ENCODE measurements around the gene ACAA1.

Gene ACAA1

GRCh38 chr3:38110314-38111050 is 26.4 kb downstream of the ACAA1 start:
- H3K4me3 ChIP-seq (ENCODE audit: low read depth, low read length) = no peak overlapping the region
- H3K36me3 ChIP-seq (ENCODE audit: control insufficient read depth, insufficient read depth, low read length) = no peaks in the 10 kb centered on the region
- H3K27me3 ChIP-seq (ENCODE audit: control insufficient read depth, insufficient read depth, low read length) = no peaks in the 10 kb centered on the region
- H3K4me1 ChIP-seq (ENCODE audit: control insufficient read depth, insufficient read depth, low read length) = no peaks in the 10 kb centered on the region
- no peak overlapping the region for H3K9ac ChIP-seq (ENCODE audit: low read length)
- H3K27ac ChIP-seq (ENCODE audit: low read depth, low read length) = no peak overlapping the region
- H3K9me3 ChIP-seq (ENCODE audit: control insufficient read depth, insufficient read depth, low read depth, low read length) = peaks cover 2% of the 10 kb centered on the region; the same call in 1 of the 2 replicates

- H3K27ac ChIP-seq (ENCODE audit: low read depth, low read length) = no peak overlapping the region
- H3K9ac ChIP-seq (ENCODE audit: low read length) = no peak overlapping the region
- H3K9me3 ChIP-seq (ENCODE audit: control insufficient read depth, insufficient read depth, low read depth, low read length) = peaks cover 3% of the 10 kb centered on the region; the same call in 1 of the 2 replicates
- H3K27me3 ChIP-seq (ENCODE audit: control insufficient read depth, insufficient read depth, low read length) = no peaks in the 10 kb centered on the region
- no peaks in the 10 kb centered on the region for H3K4me1 ChIP-seq (ENCODE audit: control insufficient read depth, insufficient read depth, low read length)
- H3K4me3 ChIP-seq (ENCODE audit: low read depth, low read length) = no peak overlapping the region
- no peaks in the 10 kb centered on the region for H3K36me3 ChIP-seq (ENCODE audit: control insufficient read depth, insufficient read depth, low read length)
These were observed 27.2 kb downstream of the ACAA1 start for GRCh38 chr3:38109580-38110313.

DNA sequence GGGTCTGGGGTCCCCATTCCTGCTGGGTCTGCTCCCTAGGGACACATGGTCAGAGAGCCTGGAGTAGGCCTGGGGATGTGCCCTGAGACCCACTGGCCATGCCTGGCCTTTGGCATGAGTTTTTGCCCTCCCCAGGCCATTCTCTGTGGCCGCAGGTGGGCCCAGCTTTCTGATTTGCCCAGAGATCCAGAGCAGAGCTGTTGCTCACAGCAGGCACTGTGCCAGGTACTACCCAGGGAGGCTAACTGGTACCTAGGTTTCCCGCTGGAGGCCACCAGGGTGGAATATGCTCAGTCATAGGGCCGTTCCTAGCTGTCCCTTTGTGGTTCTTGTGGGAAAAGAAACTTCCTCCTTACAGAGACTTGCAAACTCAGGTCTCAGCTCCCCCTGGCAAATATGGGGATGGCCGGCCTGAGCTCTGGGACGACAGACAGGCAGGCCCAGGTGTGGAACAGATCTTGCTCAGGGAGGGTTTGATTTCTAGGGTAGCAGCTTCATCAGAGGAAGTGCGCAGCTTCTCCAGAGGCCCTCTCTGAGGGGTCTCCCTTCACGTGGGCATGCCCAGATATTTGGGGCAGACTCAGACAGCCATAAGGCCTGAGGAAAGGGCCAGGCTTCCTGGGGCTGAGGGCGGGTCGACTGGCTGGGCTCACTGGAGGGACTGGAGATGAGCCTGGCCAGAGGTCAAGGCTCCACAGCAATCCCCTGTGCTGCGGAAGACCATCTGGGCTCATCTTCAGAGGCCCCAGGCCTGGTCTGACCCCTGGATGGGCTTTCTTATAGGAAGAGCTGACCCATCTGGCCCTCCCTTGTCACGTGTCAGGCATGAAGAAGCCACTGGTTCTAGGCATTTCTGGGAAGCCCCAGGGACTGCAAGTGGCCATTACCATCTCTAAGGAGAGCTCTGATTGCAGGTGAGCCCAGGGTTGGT is 28.0 kb downstream of the ACAA1 start:
- Histone ChIP-seq H3K4me3 (ENCODE audit: low read depth, low read length) (no peak overlapping the region), H3K27me3 (ENCODE audit: control insufficient read depth, insufficient read depth, low read length) (no peaks in the 10 kb centered on the region), H3K9ac (ENCODE audit: low read length) (no peak overlapping the region), H3K9me3 (ENCODE audit: control insufficient read depth, insufficient read depth, low read depth, low read length) (peaks cover 3% of the 10 kb centered on the region; the same call in 1 of the 2 replicates), H3K36me3 (ENCODE audit: control insufficient read depth, insufficient read depth, low read length) (no peaks in the 10 kb centered on the region), H3K27ac (ENCODE audit: low read depth, low read length) (no peak overlapping the region), H3K4me1 (ENCODE audit: control insufficient read depth, insufficient read depth, low read length) (no peaks in the 10 kb centered on the region)

DNA sequence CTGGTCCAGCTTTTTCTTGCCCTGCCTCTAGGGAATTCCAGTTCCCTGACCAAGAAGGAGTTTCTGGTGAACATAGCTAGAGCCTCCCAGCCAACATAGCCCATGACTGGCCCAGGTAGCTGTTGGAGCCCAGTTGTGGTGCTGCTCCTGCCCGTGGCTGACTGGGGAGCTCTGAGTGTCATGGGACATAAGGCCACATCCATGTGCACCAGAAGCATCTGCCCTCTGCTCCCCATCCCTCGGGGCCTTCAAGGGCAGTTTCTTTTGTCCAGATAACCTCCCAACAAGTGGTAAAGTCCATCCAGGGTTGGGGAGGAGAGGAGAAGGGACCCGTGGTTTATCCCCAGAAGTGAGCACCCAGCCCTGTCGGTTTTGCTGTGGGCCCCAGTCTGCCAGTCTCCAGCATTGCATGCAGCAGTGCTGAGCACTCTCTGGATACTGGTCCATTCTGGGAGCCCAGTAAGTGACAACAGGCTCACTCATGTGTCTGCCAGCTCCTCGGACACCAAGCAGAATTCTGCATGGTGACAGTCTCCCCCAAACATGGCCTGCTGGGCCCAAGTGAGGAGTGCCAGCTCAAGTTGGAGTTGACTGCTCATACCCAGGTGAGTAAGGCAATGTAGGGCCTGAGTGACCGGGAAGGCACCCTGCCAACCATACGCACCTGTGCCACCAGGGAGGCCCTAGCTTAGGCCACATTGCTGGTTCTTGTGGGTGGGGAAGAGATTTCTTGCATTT is 28.8 kb downstream of the ACAA1 start:
- Histone ChIP-seq H3K36me3 (ENCODE audit: control insufficient read depth, insufficient read depth, low read length) (no peaks in the 10 kb centered on the region), H3K4me1 (ENCODE audit: control insufficient read depth, insufficient read depth, low read length) (no peaks in the 10 kb centered on the region), H3K4me3 (ENCODE audit: low read depth, low read length) (no peak overlapping the region), H3K27ac (ENCODE audit: low read depth, low read length) (no peak overlapping the region), H3K9me3 (ENCODE audit: control insufficient read depth, insufficient read depth, low read depth, low read length) (peaks cover 3% of the 10 kb centered on the region; the same call in 1 of the 2 replicates), H3K9ac (ENCODE audit: low read length) (no peak overlapping the region), H3K27me3 (ENCODE audit: control insufficient read depth, insufficient read depth, low read length) (no peaks in the 10 kb centered on the region)

DNA sequence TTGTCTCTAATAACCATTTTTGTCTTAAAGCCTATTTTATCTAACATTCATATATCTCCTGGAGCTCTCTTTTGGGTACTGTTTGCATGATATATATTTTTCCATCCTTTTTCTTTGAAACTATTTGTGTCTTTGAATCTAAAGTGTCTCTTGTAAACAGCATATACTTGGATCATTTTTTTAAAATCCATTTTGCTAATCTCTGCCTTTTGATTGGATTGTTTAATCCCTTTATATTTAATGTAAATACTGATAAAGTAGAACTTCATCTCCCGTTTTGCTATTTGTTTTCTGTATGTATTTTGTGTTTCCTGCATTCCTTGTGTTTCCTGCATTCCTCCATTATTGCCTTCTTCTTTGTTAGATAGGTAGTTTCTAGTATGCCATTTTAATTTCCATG is 31.4 kb downstream of the ACAA1 start:
- H3K4me1 ChIP-seq (ENCODE audit: control insufficient read depth, insufficient read depth, low read length) = peaks cover 15% of the 10 kb centered on the region
- peaks cover 3% of the 10 kb centered on the region; the same call in 1 of the 2 replicates for H3K9me3 ChIP-seq (ENCODE audit: control insufficient read depth, insufficient read depth, low read depth, low read length)
- H3K27ac ChIP-seq (ENCODE audit: low read depth, low read length) = no peak overlapping the region
- H3K36me3 ChIP-seq (ENCODE audit: control insufficient read depth, insufficient read depth, low read length) = no peaks in the 10 kb centered on the region
- H3K9ac ChIP-seq (ENCODE audit: low read length) = no peak overlapping the region
- H3K4me3 ChIP-seq (ENCODE audit: low read depth, low read length) = no peak overlapping the region
- no peaks in the 10 kb centered on the region for H3K27me3 ChIP-seq (ENCODE audit: control insufficient read depth, insufficient read depth, low read length)

DNA sequence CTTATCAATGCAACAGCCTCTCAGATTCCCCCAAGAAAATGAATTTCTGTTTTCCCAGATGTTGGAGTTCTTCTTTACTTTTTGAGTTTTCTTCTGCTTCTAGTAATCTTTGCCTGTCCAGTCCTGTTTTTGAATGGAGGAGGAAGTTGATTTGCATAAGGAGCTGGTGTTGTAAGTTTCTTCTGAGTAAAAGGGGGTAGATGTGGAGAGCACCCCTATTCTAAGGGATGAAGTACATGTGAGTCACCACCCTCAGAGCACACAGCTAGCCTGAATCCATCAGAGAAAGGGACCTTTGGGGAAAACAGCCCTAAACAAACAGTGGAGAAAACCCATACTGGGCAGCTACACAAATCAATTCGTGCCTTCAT is 34.5 kb downstream of the ACAA1 start:
- Histone ChIP-seq H3K9ac (ENCODE audit: low read length) (no peak overlapping the region), H3K36me3 (ENCODE audit: control insufficient read depth, insufficient read depth, low read length) (no peaks in the 10 kb centered on the region), H3K4me3 (ENCODE audit: low read depth, low read length) (no peak overlapping the region), H3K4me1 (ENCODE audit: control insufficient read depth, insufficient read depth, low read length) (peaks cover 38% of the 10 kb centered on the region), H3K27me3 (ENCODE audit: control insufficient read depth, insufficient read depth, low read length) (no peaks in the 10 kb centered on the region), H3K9me3 (ENCODE audit: control insufficient read depth, insufficient read depth, low read depth, low read length) (peaks cover 3% of the 10 kb centered on the region; the same call in 1 of the 2 replicates), H3K27ac (ENCODE audit: low read depth, low read length) (no peak overlapping the region)

DNA sequence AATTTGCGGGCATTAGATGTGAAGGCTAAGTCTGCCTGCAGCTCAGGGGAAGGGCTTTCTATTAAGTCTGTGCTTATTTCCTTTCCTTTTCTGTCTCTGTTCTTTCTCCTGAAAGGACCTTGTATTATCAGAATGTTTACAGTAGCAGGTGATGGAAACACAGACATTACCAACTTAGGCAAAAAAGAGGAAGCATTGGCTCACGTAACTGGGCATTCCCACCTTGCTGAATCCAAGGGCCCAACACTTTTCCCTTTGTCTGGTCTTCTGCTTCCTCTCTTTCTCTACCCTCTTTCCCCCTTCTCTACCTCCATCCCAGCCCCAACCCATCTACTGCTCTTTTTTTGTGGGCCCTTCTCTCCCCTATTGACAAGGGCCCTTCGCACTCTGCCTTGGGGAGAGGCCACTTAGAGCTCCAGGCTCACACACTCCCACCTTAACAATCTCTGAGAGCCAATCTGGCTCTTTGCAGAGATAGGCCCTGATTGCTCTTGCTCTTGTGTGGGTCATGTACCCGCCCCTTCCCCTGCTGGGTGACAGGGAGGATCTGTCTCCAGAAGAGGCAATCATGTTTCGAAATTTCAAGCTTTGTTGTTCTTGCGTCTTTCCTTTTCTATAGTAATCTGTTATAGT is 35.0 kb downstream of the ACAA1 start:
- H3K9ac ChIP-seq (ENCODE audit: low read length) = no peak overlapping the region
- H3K27ac ChIP-seq (ENCODE audit: low read depth, low read length) = no peak overlapping the region
- no peak overlapping the region for H3K4me3 ChIP-seq (ENCODE audit: low read depth, low read length)
- H3K36me3 ChIP-seq (ENCODE audit: control insufficient read depth, insufficient read depth, low read length) = no peaks in the 10 kb centered on the region
- peaks cover 38% of the 10 kb centered on the region for H3K4me1 ChIP-seq (ENCODE audit: control insufficient read depth, insufficient read depth, low read length)
- H3K9me3 ChIP-seq (ENCODE audit: control insufficient read depth, insufficient read depth, low read depth, low read length) = peaks cover 3% of the 10 kb centered on the region; the same call in 1 of the 2 replicates
- H3K27me3 ChIP-seq (ENCODE audit: control insufficient read depth, insufficient read depth, low read length) = no peaks in the 10 kb centered on the region

- no peaks in the 10 kb centered on the region for H3K27me3 ChIP-seq (ENCODE audit: control insufficient read depth, insufficient read depth, low read length)
- no peak overlapping the region for H3K4me3 ChIP-seq (ENCODE audit: low read depth, low read length)
- no peaks in the 10 kb centered on the region for H3K36me3 ChIP-seq (ENCODE audit: control insufficient read depth, insufficient read depth, low read length)
These were observed 36.4 kb downstream of the ACAA1 start for GRCh38 chr3:38100498-38100897.

DNA sequence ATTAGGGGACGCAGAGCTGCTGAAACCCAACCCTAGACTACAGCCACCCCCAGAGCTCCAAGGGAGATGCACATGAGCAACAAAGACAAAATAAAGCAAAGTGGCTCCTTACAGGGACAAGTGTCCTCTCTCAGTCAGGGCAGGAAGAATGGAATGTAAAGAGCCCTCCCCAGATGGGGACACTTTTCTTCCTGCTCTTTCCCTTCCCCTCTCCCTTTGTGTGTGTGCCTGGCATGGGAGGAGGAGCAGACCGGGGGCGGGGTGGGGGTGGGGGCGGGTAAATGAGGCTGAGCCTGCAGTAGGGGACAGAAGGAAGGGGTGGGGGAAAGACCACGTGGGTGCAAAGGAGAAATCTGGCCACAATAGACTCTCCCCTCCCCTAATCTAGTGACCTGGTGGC is 37.4 kb downstream of the ACAA1 start:
- no peaks in the 10 kb centered on the region for H3K36me3 ChIP-seq (ENCODE audit: control insufficient read depth, insufficient read depth, low read length)
- no peaks in the 10 kb centered on the region for H3K9me3 ChIP-seq (ENCODE audit: control insufficient read depth, insufficient read depth, low read depth, low read length)
- no peak overlapping the region for H3K9ac ChIP-seq (ENCODE audit: low read length)
- 0 out of 2 replicates have a peak overlapping the region, but pooled peaks have one; percentile 22 for H3K4me3 ChIP-seq (ENCODE audit: low read depth, low read length)
- H3K27ac ChIP-seq (ENCODE audit: low read depth, low read length) = no peak overlapping the region
- H3K27me3 ChIP-seq (ENCODE audit: control insufficient read depth, insufficient read depth, low read length) = no peaks in the 10 kb centered on the region
- H3K4me1 ChIP-seq (ENCODE audit: control insufficient read depth, insufficient read depth, low read length) = peaks cover 38% of the 10 kb centered on the region

More at GRCh38 chr3:38100498-38100897, 36.4 kb downstream of the ACAA1 start:
- peaks cover 38% of the 10 kb centered on the region for H3K4me1 ChIP-seq (ENCODE audit: control insufficient read depth, insufficient read depth, low read length)
- no peak overlapping the region for H3K9ac ChIP-seq (ENCODE audit: low read length)
- H3K27ac ChIP-seq (ENCODE audit: low read depth, low read length) = no peak overlapping the region
- 0 out of 2 replicates have a peak, but pooled peaks cover 2% of the 10 kb centered on the region for H3K9me3 ChIP-seq (ENCODE audit: control insufficient read depth, insufficient read depth, low read depth, low read length)

DNA sequence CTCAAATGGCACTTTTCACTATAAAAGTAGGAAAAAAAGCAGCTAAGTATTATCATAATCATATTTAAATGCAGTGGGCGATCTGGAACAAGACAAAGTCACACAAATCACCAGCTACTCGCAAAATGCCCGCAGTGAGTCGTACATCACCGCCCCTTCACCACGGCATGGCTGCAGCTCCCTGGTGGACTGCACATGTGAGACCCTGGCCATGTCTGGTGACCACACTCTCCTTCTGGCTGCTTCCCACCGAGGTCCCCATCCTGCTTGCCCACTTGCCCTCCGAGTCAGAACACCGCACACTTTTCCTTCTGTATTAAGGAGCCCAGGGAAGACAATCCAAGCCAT is 38.6 kb downstream of the ACAA1 start:
- Histone ChIP-seq H3K27ac (ENCODE audit: low read depth, low read length) (no peak overlapping the region), H3K9ac (ENCODE audit: low read length) (no peak overlapping the region), H3K4me1 (ENCODE audit: control insufficient read depth, insufficient read depth, low read length) (peaks cover 38% of the 10 kb centered on the region), H3K9me3 (ENCODE audit: control insufficient read depth, insufficient read depth, low read depth, low read length) (no peaks in the 10 kb centered on the region), H3K4me3 (ENCODE audit: low read depth, low read length) (no peak overlapping the region), H3K36me3 (ENCODE audit: control insufficient read depth, insufficient read depth, low read length) (no peaks in the 10 kb centered on the region), H3K27me3 (ENCODE audit: control insufficient read depth, insufficient read depth, low read length) (no peaks in the 10 kb centered on the region)
